Measurements from ENCODE around the gene LRP8.

The LRP8 gene

DNA sequence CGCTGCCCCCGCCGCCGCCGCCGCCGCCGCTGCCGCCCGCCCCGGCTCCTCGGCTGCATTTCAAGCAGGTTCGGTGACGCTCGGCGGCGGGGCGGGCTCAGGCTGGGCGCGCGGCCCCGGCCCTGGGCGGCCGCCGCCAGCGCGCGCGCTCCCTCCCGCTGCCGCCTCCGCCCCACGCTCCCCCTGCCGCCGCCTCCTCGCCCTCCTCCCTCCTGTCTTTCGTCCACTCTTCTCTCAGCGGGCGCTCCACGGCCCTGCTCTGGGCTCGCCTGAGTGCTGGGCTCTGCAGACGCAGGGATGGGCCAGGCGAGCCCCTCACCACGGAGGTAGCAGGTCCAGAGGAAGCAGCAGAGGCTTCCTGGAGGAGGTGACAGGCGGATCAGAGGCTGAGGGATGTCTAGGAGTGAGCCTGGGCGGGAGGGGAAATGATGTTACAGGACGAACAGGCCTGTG is at the start of gene LRP8:
Gene LRP8 (minus strand): TSS at position 62 of the 453 bp plus-strand sequence. CDS start 158 bp downstream, outside the sequence.
- DNase-seq = no peak

DNA sequence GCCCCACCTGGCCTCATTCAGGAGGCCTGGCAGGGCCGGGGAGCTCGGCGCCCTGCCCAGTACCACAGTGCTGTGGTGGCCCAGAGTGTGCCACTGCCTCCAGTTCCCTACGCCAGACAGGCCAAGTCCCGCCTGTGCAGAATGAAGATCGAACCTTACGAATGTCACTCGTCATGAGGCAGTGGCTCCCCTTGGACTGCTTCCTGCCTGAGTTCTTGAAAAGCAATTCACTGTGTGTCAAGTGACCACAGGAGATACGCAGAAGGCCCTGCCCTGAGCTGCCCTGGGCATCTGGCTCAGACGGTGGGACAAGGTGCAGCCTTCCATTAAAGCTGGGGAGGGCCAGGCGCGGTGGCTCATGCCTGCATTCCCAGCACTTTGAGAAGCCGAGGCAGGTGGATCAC is 49.6 kb upstream of the LRP8 start:
- no peak for DNase-seq

DNA sequence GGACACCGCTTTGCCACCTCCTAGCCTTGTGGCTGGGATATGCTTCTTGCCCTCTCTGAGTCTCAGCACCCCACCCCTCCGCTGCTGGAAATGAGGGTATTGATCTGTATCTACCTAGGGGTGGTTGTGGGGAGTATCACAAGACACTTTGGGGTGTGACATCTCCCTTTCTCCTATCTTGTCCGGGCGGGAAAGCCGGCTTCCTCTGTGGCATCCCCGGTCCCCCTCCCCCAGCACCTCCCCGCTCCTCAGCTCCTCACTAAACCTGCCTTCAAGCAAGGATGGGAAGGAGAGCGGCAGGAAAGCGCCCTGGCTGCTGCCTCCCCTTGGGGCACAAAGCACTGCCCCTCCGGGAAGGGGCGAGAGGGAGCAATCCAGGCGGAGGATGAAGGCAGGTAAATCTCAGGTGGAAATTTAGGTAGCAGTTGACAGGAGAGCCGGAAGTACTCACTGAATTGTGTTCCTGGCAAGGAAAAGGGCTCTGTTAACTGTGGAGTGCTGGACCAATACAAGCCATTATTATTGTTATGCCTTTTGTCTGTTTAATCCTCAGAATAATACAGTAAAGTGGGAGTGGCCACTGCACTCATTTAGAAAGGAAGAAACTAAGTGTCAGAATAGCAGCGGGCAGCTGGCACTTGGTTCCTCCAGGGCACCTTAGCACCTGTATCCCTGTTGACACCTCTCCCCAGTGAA is 49.0 kb upstream of the LRP8 start:
- DNase-seq = no peak

DNA sequence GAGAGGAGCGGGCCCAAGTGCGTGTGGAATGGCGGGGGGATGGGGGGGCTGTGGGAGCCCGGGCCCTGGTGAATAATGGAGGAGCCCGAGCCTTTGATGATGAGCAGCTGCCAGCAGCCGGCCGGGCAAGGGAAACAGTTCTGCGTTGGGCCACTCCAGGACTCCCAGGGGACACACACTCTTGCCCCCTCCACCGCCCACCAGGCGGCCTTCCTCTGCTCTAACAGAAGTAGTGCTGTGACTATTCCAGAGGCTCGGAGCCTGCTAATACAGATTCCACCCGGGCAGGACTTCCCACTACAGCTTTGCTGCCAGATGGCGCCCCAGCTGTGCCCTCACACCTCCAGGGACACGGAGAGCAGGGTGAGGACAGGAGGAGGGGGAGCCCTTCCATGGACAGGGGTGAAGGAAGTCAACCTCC is 48.2 kb upstream of the LRP8 start:
- no peak for DNase-seq

DNA sequence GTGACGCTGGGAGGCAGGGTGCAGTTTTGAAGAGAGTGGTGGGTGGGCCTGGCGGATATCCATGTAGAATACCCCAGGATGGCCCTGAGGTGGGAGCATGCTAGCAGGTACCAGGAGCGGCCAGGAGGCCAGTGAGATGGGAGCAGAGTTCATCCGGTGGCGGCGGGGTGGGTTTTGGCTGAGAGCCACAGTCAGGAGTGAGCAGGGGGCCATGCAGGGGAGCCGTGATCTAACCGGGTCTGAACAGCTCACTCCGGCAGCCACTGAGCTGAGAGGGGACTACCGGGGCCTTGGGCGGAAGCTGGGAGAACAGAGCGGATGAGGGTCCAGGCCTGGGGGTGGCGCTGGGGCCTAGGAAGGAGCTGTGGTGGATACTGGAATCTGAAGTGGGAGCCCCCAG is 47.6 kb upstream of the LRP8 start:
- DNase-seq = no peak

DNA sequence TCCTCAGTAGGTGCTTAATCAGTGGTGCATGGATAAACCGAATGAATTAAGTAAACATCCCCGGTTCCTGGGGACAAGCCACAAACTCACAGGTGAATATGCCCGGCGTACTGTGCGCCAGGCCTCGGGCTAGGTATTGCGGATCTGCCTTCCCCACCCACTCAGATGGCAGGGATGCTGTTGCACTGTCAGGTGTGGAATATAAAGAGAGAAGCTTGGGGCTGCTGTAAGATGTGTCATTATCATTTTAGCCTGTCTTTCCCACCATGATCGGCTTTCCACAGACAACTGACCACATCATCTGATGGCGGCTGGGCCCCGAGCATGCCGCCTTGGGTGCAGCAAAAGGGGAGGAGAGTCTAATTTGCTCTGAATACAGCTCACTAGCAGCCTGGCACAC is 45.4 kb upstream of the LRP8 start:
- no peak for DNase-seq

DNA sequence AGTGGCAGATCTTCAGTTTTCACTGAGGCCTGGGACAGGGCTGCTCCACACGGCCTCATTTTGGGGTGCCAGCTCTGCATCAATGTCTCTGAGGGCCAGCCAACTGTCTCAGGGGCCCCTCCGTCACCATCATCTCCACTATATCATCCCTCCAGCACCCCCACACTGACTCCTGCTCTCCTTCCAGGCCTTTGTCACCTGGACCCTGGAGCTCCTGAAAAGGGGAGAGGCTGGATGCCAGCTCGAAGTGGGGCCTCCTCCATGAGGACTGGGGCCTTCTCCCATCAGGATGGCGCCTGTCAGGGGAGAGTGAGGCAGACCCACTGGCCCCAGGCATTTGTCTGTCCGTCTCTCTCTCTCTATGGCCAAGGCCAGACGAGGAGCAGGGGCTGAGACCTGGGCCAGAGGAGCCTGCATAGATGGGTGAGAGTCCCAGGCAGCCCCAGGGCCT is 44.7 kb upstream of the LRP8 start:
- no peak for DNase-seq

DNA sequence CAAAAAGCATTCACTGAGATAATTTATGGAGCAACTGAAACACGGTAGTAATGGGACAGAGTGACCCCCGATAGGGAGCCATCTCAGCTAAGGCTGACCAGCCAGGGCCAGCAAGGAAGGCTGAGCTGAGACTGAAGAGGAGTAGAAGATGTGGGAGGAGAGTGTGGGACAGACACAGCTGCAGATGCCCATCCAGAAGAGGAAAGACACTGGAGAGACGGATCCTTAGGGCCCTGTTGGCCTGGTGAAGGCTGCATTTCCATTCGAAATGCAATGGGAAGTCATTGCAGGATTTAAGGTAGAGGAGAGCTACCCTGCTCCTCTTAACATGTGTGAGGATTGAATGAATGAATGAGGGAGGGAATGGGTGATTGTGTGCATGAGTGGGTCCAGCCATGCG is 44.0 kb upstream of the LRP8 start:
- DNase-seq = no peak

DNA sequence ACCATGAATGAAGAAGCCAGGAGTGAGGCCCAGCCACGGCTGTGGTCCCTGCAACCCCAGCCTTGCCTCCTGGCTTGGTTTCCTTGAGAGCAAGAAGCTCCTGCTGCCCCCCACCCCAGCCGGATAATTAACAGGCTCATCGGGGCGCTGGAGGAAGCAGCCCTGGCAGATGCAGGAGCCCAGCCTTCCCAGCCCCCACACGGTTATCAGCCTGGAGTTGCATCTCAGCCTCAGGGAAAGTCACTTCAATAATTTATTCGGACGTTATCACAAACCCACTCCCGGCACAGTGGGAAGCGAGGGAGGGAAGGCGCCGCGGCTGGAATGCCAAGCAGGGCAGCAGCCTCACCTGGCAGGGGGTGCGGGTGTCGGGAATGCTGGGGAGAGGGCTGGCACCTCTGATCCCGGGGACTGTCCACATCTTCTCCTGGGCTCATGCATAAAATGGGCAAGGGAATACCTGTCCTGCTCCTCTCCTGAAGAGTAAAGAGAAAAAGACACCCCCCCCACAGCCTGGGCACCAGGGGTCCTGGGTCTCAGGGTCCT is 43.3 kb upstream of the LRP8 start:
- DNase-seq = no peak

DNA sequence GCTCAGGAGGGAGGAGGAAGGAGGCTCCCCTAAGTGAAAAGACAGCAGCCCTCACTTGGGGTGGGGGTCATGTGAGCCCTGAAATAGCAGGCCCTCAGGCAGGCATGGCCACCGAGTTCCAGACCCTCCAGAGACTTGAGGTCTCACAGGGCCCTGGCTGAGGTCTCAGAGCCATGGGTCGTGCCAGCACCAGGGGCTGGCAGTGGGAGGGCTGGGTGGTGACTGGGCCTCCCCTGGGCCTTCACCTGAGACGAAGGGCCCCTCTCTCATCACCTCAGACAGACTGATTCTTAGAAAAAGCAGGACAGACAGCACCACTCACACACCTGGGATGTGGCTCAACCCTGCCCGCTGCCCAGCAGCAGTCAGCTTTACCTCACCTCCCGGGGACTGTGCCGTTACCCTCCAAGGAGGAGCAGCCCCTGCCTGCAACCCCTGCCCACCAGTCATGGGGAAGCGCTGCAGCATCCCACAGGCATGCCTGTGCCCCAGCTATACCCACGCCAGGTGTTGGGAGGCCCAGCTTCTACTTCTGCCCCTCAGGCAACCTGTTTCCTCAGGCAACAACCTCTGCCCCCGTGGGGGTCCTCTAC is 42.6 kb upstream of the LRP8 start:
- DNase-seq = no peak

DNA sequence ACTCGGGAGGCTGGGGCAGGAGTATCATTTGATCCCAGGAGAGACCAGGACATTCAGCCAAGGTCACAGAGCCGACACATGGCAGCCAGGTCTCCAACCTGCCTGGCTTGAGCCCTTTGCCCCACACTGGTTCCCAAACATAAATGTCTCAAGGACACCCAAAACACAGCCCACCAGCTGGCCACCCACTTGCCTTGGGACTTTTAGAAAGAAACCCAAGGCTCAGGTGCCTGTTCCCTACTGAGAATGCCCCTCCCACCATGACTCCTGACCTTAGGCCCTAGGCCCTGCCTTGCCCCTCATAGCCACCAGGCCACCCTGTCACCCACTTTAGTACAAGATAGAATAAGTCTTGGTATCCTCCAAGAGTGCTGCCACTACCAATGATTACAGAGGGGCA is 41.9 kb upstream of the LRP8 start:
- no peak for DNase-seq

DNA sequence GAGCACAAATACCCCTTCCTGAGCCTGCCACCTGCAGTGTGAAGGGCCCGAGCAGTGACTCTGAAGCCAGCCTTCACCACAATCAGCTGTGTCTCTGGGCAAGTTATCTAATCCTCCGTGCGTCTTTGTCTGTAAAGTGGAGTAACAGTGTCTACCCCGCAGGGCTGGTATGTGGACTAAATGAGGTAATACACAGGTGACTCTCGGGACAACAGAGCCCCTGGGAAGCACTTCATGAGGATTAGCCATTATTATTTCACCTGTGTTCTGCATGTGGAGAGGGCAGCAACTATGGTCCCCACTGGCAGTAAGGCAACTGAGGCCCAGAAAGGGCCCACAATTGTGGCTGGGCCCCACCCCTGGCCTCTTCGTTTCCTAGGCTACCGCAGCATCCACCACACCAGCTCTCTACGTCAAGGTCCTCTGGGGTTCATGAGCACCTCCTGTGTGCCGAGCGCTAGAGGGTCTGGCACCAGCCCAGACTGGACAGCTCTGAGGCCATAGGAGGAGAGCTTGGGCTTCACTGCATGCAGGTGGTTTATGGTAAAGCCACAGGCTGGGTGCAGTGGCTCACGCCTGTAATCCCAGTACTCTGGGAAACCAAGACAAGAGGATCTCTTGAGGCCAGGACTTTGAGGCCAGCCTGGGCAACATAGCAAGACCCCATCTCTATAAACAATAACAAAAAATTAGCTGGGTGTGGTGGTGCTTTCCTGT is 41.3 kb upstream of the LRP8 start:
- DNase-seq = no peak

DNA sequence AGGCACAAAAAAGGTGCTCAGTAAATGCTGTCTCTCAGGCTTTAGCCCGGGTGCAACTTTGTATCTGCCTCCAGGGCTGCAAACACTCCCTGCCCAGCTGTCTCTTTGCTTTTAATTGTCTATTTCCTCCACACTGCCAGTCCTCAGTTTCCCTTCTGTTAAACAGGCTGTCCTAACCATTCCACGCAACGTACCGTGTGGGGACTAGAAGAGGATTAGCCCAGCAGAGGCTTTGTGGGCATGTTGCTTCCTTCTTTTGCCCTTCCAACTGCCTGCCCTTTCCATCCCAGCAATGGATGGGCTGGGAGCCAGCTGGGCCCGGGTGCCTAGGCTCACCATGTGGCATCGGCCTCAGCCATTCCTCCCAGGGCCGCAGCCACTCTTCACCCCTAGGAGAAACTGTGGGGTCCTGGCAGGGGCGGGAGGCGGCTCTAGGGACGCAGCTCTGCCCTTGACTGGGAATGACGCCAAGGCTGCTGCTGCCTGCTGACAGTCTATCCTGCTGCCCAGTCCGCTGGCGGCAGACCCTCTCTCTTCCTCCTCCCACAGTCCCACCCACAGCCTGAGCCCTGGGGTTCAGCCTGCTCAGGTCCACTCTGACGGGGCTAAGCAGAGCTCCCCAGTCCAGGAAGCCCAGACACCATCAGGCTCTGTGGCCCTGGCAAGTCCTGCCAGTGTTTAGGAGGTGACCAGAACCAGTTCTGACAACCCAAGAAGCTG is 40.6 kb upstream of the LRP8 start:
- no peak for DNase-seq

DNA sequence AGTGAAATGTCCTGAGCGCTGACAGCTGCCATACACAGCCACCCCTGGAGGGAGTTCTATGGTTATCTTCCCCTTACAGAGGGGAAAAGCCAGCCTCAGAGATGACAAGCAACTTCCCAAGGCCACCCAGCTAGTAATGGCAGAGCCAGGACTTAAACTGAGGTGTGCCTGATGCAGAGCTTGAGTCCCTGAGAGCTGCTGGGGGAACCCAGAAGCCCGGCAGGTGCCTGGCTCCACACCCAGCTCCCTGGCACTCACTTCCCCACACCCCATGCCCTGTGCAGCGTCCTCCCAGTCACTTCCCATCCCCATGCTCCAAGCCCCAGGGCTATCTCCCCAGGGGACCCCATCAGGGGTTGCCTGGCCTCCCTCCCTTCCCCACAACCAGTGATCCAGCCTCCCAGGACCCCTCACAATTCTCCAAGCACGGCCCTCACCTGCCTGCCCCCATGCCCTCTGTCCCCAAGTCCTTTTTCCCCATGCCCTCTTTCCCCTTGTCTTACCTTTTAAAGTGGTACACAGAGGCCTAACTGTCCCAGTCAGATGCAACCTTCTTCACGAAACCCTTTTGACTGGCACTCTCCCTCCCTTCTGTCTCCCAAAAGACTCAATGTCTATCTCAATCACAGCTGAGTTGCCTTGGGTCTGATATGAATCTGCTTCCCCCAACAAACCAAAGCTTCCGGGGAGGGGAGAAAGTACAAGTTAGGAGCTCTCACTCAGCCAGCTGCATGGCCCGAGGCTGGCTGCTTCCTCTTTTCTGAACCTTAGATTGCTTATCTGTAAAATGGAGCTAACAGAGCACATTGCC is 39.8 kb upstream of the LRP8 start:
- no peak for DNase-seq

DNA sequence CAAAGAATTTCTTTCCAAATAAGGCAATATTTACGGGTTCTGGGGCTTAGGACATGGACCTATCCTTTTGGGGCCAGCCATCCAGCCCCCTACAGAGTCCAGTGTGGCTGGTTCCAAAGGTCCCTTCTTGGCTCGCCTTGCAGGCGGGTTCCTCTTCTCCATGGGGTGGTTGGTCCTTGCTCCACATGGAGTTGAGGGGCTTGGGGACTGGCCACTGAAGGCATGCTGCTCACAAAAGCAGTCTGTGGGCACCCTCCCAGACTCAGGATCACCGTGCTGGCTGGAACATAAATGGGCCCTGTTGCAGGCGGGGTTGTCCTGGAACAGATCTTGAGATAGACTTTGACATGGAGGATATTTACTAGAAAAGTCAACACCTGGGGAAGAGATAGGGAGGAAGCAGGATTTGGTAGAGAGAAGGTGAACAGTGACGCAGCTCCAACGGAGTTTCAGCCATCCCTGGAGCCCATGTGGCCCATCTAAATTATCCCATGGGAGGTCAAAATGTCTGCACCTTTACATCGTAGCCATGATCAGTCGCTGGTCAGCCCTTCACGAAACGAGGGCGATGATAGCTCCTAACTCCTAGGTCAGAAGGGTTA is 39.1 kb upstream of the LRP8 start:
- DNase-seq = no peak

DNA sequence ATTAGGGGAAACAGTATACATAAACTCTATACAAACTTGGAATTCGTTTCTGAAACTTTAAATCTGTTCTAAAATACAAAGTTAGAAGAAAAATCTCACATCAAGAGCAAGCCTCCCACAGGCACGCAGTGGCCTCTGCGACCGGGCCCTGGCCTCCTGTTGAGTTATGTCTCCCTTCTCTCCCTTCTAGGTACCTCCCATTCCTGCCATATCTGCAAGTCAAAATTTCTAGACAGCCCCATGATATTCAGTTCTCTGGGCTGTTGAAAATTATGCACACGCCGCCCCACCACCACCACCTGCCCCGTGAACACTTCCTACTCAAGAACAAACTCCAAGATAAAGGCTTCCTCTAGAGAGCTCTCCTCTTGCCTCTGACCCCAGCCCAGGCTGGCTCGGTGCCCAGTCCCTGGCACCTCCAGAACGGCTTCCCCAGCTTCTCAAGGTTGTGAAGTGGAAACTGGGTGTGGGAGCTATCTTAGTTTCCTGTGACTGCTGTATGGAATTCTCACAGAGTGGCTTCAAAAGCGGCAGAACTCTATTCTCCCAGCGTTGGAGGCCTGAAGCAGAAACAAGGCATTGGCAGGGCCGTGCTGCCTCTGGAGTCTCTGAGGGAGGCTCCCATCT is 37.7 kb upstream of the LRP8 start:
- no peak for DNase-seq

DNA sequence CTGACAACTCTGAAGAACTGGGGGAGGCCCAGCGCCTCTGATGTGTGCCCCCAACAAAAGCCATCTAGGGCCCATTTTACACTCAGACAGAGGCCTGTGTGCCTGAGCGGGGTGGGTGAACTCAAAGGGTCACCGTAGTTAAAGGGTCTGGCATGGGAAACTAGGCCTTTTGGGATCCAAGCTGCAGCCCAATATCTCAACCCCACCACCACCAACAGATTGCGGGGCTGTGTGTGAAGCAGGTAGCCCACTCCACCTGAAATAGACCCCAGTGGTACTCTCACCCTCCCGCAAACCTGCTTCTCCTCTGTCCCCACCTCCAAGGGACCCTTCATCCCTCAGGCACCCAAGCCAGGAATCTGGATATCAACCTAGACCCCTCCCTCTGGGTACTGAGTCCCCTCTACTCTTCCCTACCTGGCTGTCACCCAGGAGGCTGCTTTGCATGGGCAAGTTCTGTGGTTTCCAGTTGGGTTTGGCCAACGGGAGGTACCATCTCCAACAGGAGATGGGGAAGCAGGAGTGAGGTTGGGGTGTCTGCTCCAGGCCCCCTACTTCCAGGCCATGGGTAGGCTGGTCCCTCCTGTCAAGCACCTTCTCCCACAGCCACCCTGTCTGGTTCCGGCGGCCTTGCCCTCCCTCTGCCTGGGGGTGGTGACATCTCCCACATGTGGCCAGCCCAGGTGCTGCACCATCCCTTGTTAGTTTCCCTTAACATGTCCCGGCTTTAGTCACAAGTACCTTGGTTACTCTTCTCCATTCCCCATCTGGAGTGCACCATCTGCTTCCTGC is 35.2 kb upstream of the LRP8 start:
- no peak for DNase-seq

DNA sequence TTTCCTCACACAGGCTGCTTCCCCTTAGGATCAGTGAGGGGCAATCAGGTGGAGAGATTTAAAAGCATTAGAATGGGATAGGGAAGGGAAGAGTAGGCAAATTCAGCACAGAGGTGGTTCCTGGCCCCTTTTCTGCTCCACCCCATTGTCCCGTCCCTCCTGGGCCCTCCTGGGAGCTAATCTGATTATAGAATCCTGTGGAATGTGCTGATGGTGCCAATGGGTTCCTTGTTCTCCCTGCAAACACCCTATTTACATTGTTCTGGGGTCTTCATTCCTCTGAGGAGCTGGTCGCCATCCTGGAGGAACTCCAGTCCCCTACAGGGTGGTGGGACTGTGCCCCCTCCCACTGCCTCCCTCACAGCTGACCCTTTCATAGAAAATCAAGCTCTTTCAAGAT is 34.4 kb upstream of the LRP8 start:
- DNase-seq = no peak

DNA sequence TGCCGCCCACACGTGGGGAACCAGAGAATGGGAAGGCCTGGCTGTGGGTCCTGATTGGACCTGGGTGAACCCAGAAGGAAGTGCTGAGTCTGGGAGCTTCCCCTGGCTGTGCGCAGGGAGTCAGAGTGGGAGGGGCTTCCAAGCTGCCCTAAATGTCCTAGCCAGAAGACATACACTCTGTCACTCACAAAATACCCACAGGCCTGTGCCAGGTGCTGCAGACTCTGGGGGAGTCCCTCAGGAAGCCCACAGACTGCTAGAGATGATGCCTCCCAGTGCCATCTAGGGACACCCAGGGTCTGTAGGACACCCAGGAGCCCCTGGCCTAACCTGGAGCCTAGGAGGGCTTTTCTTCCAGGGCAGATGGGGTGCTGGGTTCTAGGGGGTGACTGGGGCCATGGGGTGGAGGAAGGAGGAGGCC is 33.7 kb upstream of the LRP8 start:
- DNase-seq = no peak

DNA sequence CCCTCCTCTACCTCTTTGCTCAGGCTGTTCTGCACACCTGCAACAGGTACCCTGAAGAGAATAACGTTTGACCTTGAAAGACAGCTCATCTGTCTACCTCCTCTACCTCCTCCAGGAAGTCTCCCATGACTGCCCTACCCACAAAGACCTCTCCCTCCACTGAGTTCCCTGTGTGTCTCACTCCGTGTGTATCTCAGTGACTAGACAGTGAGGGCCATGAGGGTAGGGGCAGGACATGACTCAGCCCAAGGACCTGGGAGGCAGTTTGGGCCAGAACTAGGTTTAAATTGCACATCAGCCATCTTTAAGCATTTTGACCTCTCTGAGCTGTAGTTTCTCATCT is 32.0 kb upstream of the LRP8 start:
- DNase-seq = no peak
